GM18907 (cell line): Measurements from ENCODE around the gene SOCS3.
A peak's percentile ranks its signal among the peaks of the same experiment; 100 is the strongest.

Experiments used
- ATAC-seq: cut with Tn5 transposase; IDR thresholded peaks from one replicate; pipeline ENCODE4 v1.9.1; 2021; ENCODE audit warnings: mild to moderate bottlenecking, moderate library complexity; ENCODE audit not compliant: unreplicated experiment

SOCS3 gene

GRCh38 chr17:78359997-78360370 is at the start of gene SOCS3:
SOCS3 (minus strand) TSS chr17:78360077; CDS start chr17:78359095, 982 bp downstream.
- peak; percentile 37 for ATAC-seq

GRCh38 chr17:78409191-78409928 is 49.5 kb upstream of the SOCS3 start:
- ATAC-seq: no peak

- ATAC-seq: no peak
Observed at GRCh38 chr17:78408476-78409050, 48.7 kb upstream of the SOCS3 start.

- ATAC-seq: no peak
Observed at GRCh38 chr17:78407387-78408000, 47.6 kb upstream of the SOCS3 start.

GRCh38 chr17:78406920-78407319 is 47.0 kb upstream of the SOCS3 start:
- ATAC-seq: no peak

- ATAC-seq: no peak
Observed at GRCh38 chr17:78406396-78406795, 46.5 kb upstream of the SOCS3 start.

GRCh38 chr17:78403822-78404221 is 43.9 kb upstream of the SOCS3 start:
- no peak for ATAC-seq

- no peak for ATAC-seq
Observed at GRCh38 chr17:78401891-78402290, 42.0 kb upstream of the SOCS3 start.

- no peak for ATAC-seq
Observed at GRCh38 chr17:78401246-78401645, 41.4 kb upstream of the SOCS3 start.

GRCh38 chr17:78400581-78401240 is 40.8 kb upstream of the SOCS3 start:
- no peak for ATAC-seq

GRCh38 chr17:78399693-78400144 is 39.8 kb upstream of the SOCS3 start:
- ATAC-seq: no peak

GRCh38 chr17:78399028-78399692 is 39.3 kb upstream of the SOCS3 start:
- no peak for ATAC-seq

GRCh38 chr17:78398390-78398789 is 38.5 kb upstream of the SOCS3 start:
- no peak for ATAC-seq

GRCh38 chr17:78397681-78398101 is 37.8 kb upstream of the SOCS3 start:
- no peak for ATAC-seq

GRCh38 chr17:78396441-78397337 is 36.8 kb upstream of the SOCS3 start:
- ATAC-seq: no peak

GRCh38 chr17:78395155-78395554 is 35.3 kb upstream of the SOCS3 start:
- no peak for ATAC-seq

GRCh38 chr17:78394209-78394608 is 34.3 kb upstream of the SOCS3 start:
- no peak for ATAC-seq

GRCh38 chr17:78393575-78393974 is 33.7 kb upstream of the SOCS3 start:
- no peak for ATAC-seq

- no peak for ATAC-seq
Observed at GRCh38 chr17:78392295-78392694, 32.4 kb upstream of the SOCS3 start.

- no peak for ATAC-seq
Observed at GRCh38 chr17:78391843-78392242, 32.0 kb upstream of the SOCS3 start.
